GM19240 (cell line): ENCODE results near the gene FSD1L.
"Not testable (repeated sequence)": the region's sequence is repeated elsewhere in the genome, so short reads cannot be mapped to it uniquely, and the experiment has no call there.

ENCODE experiments used
- DNase-seq: peaks from one replicate; pipeline ENCODE4 v3.0.0; 2011; ENCODE audit warnings: low spot score; ENCODE audit not compliant: insufficient read length

The FSD1L gene

DNA sequence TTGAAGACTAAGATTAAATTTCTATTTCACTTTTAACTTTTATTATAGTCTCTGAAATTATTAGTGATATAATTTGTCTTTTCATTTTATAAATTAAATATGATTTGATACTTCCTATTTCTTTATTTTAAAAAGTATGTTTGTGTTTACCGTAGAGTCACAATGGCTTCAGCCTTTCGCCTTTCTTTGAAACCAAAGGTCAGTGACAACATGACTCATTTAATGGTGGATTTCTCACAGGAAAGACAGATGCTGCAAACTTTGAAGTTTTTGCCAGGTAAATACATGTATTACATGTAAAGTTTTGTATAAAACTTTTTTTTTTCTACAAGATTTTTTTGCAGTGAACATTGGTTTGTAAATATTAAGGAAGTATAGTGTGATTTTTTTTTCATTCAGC, 36.4 kb downstream of the FSD1L start:
- DNase-seq = no peak

DNA sequence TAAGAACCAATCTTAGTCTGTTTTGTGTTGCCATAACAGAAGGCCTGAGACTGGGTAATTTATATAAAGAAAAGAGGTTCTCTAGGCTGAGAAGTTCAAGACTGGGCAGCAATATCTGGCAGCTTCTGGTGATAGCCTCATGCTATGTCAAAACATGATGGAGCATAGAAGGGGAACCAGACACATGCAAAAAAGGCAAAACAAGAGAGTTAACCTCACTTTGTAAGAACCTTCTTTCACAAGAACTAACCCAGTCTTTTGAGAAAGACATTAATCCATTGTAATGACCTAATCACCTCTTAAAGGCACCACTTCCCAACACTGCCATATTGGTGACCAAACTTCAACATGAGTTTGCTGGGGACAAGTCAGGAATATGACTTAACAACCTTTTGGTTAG, 37.3 kb downstream of the FSD1L start:
- DNase-seq = no peak

GRCh38 chr9:105496826-105497225, 49.0 kb downstream of the FSD1L start:
- no peak for DNase-seq

GRCh38 chr9:105497704-105498103, 49.9 kb downstream of the FSD1L start:
- no peak for DNase-seq

- peak; percentile 37 for DNase-seq
Measured at GRCh38 chr9:105500108-105500766, 52.4 kb downstream of the FSD1L start.

DNA sequence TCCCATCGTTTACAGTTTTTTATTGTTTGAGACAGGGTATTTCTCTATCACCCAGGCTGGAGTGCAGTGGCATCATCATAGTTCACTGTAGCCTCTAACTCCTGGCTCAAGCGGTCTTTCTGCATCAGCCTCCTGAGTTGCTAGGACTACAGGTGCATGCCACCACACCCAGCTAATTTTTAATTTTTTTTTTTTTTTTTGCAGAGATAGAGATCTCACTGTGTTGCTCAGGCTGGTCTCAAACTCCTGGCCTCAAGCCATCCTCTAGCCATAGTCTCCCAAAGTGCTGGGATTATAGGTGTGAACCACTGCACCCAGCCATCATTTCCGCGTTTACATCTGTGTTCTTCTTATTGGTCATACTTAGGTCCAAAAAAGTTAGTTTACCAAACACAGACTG, 53.6 kb downstream of the FSD1L start:
- DNase-seq = no peak

GRCh38 chr9:105502276-105502675, 54.4 kb downstream of the FSD1L start:
- DNase-seq = no peak

DNA sequence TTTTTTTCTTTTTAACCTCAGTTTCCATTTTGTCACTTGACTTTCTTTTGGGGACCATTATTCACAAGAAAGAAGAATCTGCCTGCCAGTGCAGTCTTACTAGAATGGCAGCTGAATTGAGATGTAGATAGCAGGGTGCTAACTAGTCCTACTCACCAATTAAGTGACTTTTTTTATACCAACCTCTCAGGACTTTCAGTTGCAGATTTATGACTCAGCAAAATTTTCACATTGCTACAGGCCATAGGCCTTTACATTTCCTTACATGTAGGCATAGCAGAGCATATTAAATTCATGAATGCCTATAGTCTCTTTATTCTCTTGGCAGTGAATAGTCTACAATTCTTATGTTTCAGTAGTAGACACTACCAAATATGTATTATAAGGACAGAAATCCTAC, 56.0 kb downstream of the FSD1L start:
- no peak for DNase-seq

- DNase-seq = no peak
Measured at GRCh38 chr9:105507096-105507790, 59.4 kb downstream of the FSD1L start.

GRCh38 chr9:105508530-105508929, 60.7 kb downstream of the FSD1L start:
- DNase-seq = no peak

DNA sequence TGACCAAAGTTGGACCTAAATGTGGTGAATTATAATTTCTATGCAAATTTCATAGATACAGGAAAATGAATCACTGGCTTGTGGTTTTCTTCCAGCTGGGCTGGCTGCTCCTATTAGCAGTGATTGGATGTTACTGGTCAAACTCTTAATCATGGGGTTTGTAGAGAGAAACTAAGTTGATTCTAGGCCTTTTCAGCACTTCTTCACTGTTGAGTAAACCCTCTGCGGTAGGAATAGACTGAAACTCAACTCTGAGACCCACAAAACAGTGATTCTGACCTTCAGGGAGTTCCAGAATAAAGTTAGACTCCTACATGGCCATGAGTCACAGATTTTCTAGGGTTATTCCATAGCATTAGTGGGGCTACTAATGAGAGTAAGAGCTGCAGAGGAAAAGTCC, 62.2 kb downstream of the FSD1L start:
- no peak for DNase-seq

GRCh38 chr9:105511446-105511845, 63.6 kb downstream of the FSD1L start:
- DNase-seq = no peak

- no peak for DNase-seq
Measured at GRCh38 chr9:105515811-105516413, 68.1 kb downstream of the FSD1L start.

DNA sequence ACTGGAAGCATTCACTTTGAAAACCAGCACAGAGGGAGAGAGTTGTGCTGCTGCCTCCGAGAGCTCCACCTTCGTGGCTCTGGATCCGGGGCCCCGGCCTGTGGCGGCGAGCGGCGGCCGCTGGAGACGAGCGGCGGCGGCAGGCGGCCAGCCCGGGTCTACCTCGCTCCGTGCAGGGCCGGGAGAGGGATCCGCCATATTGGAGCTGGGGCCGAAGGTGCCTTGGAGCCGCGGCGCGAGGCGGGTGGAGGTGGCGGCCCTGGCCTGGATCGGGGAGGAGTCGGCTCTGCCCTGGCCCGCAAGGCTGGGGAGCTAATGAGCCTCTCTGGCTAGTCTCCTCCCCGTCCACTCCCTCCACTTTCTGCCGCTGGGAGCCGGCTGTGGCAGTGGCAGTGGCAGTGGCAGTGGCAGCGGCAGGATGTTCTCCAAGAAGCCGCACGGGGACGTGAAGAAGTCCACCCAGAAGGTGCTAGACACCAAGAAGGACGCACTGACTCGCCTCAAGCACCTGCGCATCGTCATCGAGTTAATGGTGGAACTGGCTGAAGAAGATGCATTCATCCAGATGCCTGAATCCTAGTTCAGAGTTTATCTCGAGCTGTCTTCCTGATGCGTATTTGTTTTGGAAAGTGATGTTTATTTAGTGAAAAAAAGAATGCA, 72.0 kb downstream of the FSD1L start:
- not testable (repeated sequence) for DNase-seq

DNA sequence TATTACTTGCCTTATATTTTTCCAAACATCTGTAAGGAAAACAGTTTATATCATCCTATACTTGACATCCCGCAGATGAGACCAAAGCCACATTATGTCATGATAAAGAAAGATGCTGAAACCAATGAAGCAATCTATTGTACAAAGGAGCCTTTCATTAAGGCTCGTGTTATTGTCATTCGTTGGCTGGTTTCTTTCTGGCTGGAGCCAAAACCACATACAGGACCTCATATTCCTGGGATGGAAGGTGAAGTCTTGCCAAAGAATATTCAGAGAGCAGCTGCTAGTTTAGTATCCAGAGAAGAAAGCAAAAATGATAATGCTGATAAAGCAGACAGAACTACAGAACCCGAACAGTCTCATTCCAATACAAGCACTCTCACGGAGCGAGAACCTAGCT, 73.2 kb downstream of the FSD1L start:
- not testable (repeated sequence) for DNase-seq

DNA sequence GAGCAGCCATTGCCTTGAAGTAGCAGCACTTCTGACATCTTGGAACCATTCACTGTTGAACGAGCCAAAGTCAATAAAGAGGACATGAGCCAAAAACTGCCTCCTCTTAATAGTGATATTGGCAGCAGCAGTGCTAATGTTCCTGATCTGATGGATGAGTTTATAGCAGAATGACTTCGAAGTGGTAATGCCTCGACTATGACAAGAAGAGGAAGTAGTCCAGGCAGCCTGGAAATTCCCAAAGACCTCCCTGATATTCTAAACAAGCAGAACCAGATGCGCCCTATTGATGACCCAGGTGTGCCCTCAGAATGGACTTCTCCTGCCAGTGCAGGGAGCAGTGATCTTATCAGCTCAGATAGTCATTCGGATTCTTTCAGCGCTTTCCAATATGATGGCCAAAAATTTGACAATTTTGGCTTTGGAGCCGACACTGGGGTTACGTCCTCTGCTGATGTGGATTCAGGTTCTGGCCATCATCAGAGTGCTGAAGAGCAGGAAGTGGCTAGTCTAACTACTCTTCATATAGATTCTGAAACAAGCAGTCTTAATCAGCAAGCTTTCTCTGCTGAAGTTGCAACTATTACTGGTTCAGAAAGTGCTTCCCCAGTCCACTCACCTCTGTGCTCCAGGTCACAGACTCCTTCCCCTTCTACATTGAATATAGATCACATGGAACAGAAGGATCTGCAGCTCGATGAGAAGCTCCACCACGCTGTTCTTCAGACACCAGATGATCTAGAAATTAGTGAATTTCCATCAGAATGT, 75.0 kb downstream of the FSD1L start:
- DNase-seq = not testable (repeated sequence)

- no peak for DNase-seq
Measured at GRCh38 chr9:105531530-105531929, 83.7 kb downstream of the FSD1L start.

GRCh38 chr9:105535920-105536668, 88.3 kb downstream of the FSD1L start:
- no peak for DNase-seq

GRCh38 chr9:105539452-105539851, 91.6 kb downstream of the FSD1L start:
- DNase-seq = no peak

DNA sequence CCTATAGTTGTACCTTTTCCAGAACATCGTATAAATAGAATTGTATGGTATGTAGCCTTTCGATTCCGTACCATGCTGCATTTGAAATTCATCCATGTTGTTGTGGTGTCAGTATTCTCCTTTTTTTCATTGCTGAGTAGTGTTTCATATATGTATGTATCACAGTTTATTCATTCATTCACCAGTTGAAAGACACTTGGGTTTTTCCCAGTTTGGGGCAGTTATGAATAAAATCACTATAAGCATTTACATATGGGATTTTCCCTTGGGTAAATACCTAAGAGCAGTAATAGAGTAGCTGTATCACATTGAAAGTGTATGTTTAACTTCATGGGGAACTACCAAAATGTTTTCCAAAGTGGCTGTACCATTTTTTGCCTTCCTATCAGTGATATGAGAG, 94.0 kb downstream of the FSD1L start:
- no peak for DNase-seq

DNA sequence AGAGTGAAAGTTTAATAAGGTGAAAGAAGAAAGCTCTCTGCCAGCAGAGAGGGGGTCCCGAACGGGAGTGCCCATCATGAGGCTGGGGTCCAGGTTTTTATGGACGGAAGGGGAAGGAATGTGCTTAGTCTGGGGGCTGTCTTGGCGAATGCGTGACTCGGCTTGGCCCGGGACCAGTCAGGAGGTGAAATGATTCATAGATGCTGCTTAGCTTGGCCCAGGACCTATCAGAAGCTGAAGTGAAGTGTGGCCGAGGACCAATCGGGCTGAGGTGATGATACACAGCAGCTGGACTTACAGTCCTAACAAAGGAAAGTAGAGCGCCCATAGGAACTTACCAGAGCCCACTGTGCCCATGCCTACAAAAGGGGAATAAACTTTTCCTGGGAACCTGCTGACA, 106.2 kb downstream of the FSD1L start:
- no peak for DNase-seq
